Activated CD8-positive, alpha-beta memory T cell treated with anti-CD3 and anti-CD28 coated beads for 24 hours (primary cell): Measurements from ENCODE around the gene TCF7L2.

Source experiments
- DNase-seq: peaks from one replicate; pipeline ENCODE4 v3.0.0-alpha.2; 2020

The TCF7L2 gene

GRCh38 chr10:113158183-113158582 is 208.1 kb downstream of the TCF7L2 start:
- DNase-seq, result no peak

GRCh38 chr10:113159563-113159962 is 209.5 kb downstream of the TCF7L2 start:
- DNase-seq, result no peak

GRCh38 chr10:113160641-113161040 is 210.6 kb downstream of the TCF7L2 start:
- no peak for DNase-seq

- DNase-seq, result no peak
Measured at GRCh38 chr10:113161066-113161465, 211.0 kb downstream of the TCF7L2 start.

- no peak for DNase-seq
Measured at GRCh38 chr10:113162960-113163359, 212.9 kb downstream of the TCF7L2 start.

- DNase-seq, result no peak
Measured at GRCh38 chr10:113165673-113166072, 215.6 kb downstream of the TCF7L2 start.

GRCh38 chr10:113167702-113168101 is 217.7 kb downstream of the TCF7L2 start:
- DNase-seq, result no peak

GRCh38 chr10:113168584-113168983 is 218.5 kb downstream of the TCF7L2 start:
- DNase-seq, result no peak

- DNase-seq, result no peak
Measured at GRCh38 chr10:113169111-113169510, 219.1 kb downstream of the TCF7L2 start.

- DNase-seq, result no peak
Measured at GRCh38 chr10:113169853-113170460, 219.9 kb downstream of the TCF7L2 start.

- no peak for DNase-seq
Measured at GRCh38 chr10:113171662-113172061, 221.6 kb downstream of the TCF7L2 start.

GRCh38 chr10:113175176-113175575 is 225.1 kb downstream of the TCF7L2 start:
- no peak for DNase-seq

GRCh38 chr10:113175756-113176651 is 226.0 kb downstream of the TCF7L2 start:
- no peak for DNase-seq

GRCh38 chr10:113176652-113177155 is 226.7 kb downstream of the TCF7L2 start:
- DNase-seq, result no peak

- DNase-seq, result no peak
Measured at GRCh38 chr10:113177156-113177935, 227.3 kb downstream of the TCF7L2 start.

GRCh38 chr10:113177936-113178335 is 227.9 kb downstream of the TCF7L2 start:
- no peak for DNase-seq

- no peak for DNase-seq
Measured at GRCh38 chr10:113178771-113179170, 228.7 kb downstream of the TCF7L2 start.

GRCh38 chr10:113179265-113179664 is 229.2 kb downstream of the TCF7L2 start:
- no peak for DNase-seq

- DNase-seq, result no peak
Measured at GRCh38 chr10:113179966-113180365, 229.9 kb downstream of the TCF7L2 start.

GRCh38 chr10:113180401-113181154 is 230.5 kb downstream of the TCF7L2 start:
- DNase-seq, result no peak

- no peak for DNase-seq
Measured at GRCh38 chr10:113182154-113182553, 232.1 kb downstream of the TCF7L2 start.

- DNase-seq, result no peak
Measured at GRCh38 chr10:113183573-113183972, 233.5 kb downstream of the TCF7L2 start.
